NCI-H1694 treated with DMSO at 0.1 percent for 48 hours (cell line): ENCODE data around the gene CKAP4.

Experiments used
- DNase-seq: peaks from one replicate; lab custom pipeline; 2025; lab: John Stamatoyannopoulos, UW

The CKAP4 gene

GRCh38 chr12:106239241-106239950 is 8.4 kb downstream of the CKAP4 start:
- DNase-seq, result no peak

GRCh38 chr12:106238146-106238545 is 9.7 kb downstream of the CKAP4 start:
- no peak for DNase-seq

- DNase-seq, result no peak
These were observed 12.1 kb downstream of the CKAP4 start for GRCh38 chr12:106235770-106236169.

- no peak for DNase-seq
These were observed 13.4 kb downstream of the CKAP4 start for GRCh38 chr12:106234449-106234848.

- no peak for DNase-seq
These were observed 14.8 kb downstream of the CKAP4 start for GRCh38 chr12:106233011-106233410.

- DNase-seq, result no peak
These were observed 18.7 kb downstream of the CKAP4 start for GRCh38 chr12:106229036-106229591.

- no peak for DNase-seq
These were observed 19.5 kb downstream of the CKAP4 start for GRCh38 chr12:106228320-106228710.

GRCh38 chr12:106227641-106228319 is 20.0 kb downstream of the CKAP4 start:
- DNase-seq, result no peak

- DNase-seq, result peak; percentile 67
These were observed 20.8 kb downstream of the CKAP4 start for GRCh38 chr12:106226884-106227640.

- DNase-seq, result no peak
These were observed 23.5 kb downstream of the CKAP4 start for GRCh38 chr12:106224355-106224706.

- peak; percentile 69 for DNase-seq
These were observed 24.1 kb downstream of the CKAP4 start for GRCh38 chr12:106223485-106224354.

- no peak for DNase-seq
These were observed 27.3 kb downstream of the CKAP4 start for GRCh38 chr12:106220536-106220935.

GRCh38 chr12:106219043-106219442 is 28.8 kb downstream of the CKAP4 start:
- no peak for DNase-seq

GRCh38 chr12:106217706-106218105 is 30.1 kb downstream of the CKAP4 start:
- no peak for DNase-seq

- DNase-seq, result no peak
These were observed 33.2 kb downstream of the CKAP4 start for GRCh38 chr12:106214571-106214970.

GRCh38 chr12:106213662-106214061 is 34.2 kb downstream of the CKAP4 start:
- DNase-seq, result no peak

- no peak for DNase-seq
These were observed 35.8 kb downstream of the CKAP4 start for GRCh38 chr12:106211973-106212372.

GRCh38 chr12:106205208-106206069 is 42.4 kb downstream of the CKAP4 start:
- DNase-seq, result no peak

- DNase-seq, result no peak
These were observed 43.5 kb downstream of the CKAP4 start for GRCh38 chr12:106204312-106204711.

- no peak for DNase-seq
These were observed 49.8 kb downstream of the CKAP4 start for GRCh38 chr12:106197906-106198623.
